SHP77 treated with DMSO at 0.1 percent for 48 hours (cell line): ENCODE results near the gene SNX14.
"Not testable (repeated sequence)": the region's sequence is repeated elsewhere in the genome, so short reads cannot be mapped to it uniquely, and the experiment has no call there.

Source experiments
- DNase-seq: peaks from one replicate; lab custom pipeline; 2025; lab: John Stamatoyannopoulos, UW

The SNX14 gene

GRCh38 chr6:85593438-85594196 lies at the start of gene SNX14:
Gene SNX14, minus strand, starts transcription at chr6:85593858. Its CDS starts 140 bp downstream, at chr6:85593718.
- DNase-seq: peak; percentile 73

GRCh38 chr6:85642774-85643536 lies 49.3 kb upstream of the SNX14 start, which contains the start of gene SYNCRIP:
Gene SYNCRIP, minus strand, starts transcription at chr6:85642886. Its CDS starts 1,447 bp downstream, at chr6:85641439.
- DNase-seq: peak; percentile 91

GRCh38 chr6:85641897-85642773 lies 48.5 kb upstream of the SNX14 start:
- DNase-seq: no peak

GRCh38 chr6:85641522-85641896 lies 47.9 kb upstream of the SNX14 start:
- no peak for DNase-seq

GRCh38 chr6:85640821-85641220 lies 47.2 kb upstream of the SNX14 start:
- no peak for DNase-seq

- no peak for DNase-seq
Measured at GRCh38 chr6:85637579-85637978, 43.9 kb upstream of the SNX14 start.

GRCh38 chr6:85632164-85632942 lies 38.7 kb upstream of the SNX14 start:
- no peak for DNase-seq

GRCh38 chr6:85631117-85631516 lies 37.5 kb upstream of the SNX14 start:
- not testable (repeated sequence) for DNase-seq

GRCh38 chr6:85628353-85628752 lies 34.7 kb upstream of the SNX14 start:
- DNase-seq: no peak

- no peak for DNase-seq
Measured at GRCh38 chr6:85620308-85620707, 26.6 kb upstream of the SNX14 start.

- no peak for DNase-seq
Measured at GRCh38 chr6:85614780-85615179, 21.1 kb upstream of the SNX14 start.

GRCh38 chr6:85612690-85613474 lies 19.2 kb upstream of the SNX14 start:
- DNase-seq: no peak

GRCh38 chr6:85610182-85610895 lies 16.7 kb upstream of the SNX14 start:
- no peak for DNase-seq

GRCh38 chr6:85602100-85602499 lies 8.4 kb upstream of the SNX14 start:
- DNase-seq: no peak

GRCh38 chr6:85600713-85601313 lies 7.2 kb upstream of the SNX14 start:
- DNase-seq: no peak

GRCh38 chr6:85594197-85594930 lies 706 bp upstream of the SNX14 start:
- no peak for DNase-seq

GRCh38 chr6:85592033-85592432 lies 1.6 kb downstream of the SNX14 start:
- no peak for DNase-seq

GRCh38 chr6:85591207-85591606 lies 2.5 kb downstream of the SNX14 start:
- DNase-seq: no peak

- DNase-seq: no peak
Measured at GRCh38 chr6:85585741-85586140, 7.9 kb downstream of the SNX14 start.
